ENCODE measurements around the gene ADAM12. TPM values are rescaled to one million over a fixed set of nuclear protein-coding genes. Genes with fewer than 3 reads are reported as not detected.

ADAM12 gene
- total and polyA plus RNA-seq, 10 of the 15 experiments (the other 5 are each of a cell fraction or from before 2014, with no cell fraction given): under 0.01 to 0.62 (median 0.04) TPM; not detected in 5

DNA sequence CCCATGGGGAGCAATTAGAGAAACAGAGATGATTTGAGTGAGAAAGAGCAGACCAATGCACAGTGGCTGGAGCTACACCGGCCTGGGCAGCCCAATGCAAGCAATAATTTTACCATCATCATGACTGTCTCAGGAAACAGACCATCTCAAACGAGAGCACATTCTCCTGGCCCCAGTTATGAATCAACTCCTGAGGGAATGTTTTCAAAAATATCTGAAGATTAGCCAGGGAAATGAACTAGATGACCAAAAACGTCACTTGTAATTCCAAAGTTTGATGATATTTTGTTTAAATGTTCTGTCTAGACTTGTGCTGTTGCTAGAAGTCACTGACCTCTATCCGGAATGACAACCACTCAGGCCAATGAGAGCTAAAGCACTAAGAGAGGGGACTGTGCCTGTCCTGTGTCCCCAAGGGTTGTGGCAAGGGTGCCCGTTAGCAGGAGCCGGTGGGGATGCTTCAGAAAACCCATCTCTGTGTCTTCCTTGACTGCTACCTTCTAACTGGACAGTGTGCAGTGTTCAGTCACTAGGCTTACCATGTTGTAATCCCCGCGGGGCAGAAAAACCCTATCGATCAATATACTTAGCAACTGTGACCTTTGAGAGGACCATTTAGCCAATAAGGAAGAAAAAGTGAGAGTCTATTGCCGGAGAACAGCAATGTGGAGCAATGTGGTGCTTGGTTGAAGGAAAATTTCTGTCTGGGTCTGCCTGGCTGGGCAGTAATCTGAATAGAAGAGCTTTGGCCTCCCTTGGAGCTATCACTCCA lies 202.4 kb downstream of the ADAM12 start:
- Histone ChIP-seq H3K9ac (ENCODE audit: control insufficient read depth, insufficient read depth, low read length) (no peak overlapping the region), H3K4me3 (no peak overlapping the region), H3K4me2 (ENCODE audit: control insufficient read depth, insufficient read depth) (no peak overlapping the region), H3K27me3 (replicated peaks in 1 of 2; ENCODE audit: control insufficient read depth in 2 of 2, insufficient read depth in 2 of 2, low read length in 1 of 2) (no peaks in the 10 kb centered on the region; a peak in 1 of 4 replicates), H4K20me1 (ENCODE audit: control insufficient read depth, insufficient read depth) (no peaks in the 10 kb centered on the region), H3K9me3 (replicated peaks; ENCODE audit: control insufficient read depth, insufficient read depth, low read length) (no peaks in the 10 kb centered on the region), H3K79me2 (ENCODE audit: control insufficient read depth, insufficient read depth, low read length) (no peaks in the 10 kb centered on the region), H3K27ac (ENCODE audit: control insufficient read depth, insufficient read depth) (no peak overlapping the region), H3K36me3 (ENCODE audit: control insufficient read depth in 2 of 2, insufficient read depth in 2 of 2, low read length in 1 of 2) (no peaks in the 10 kb centered on the region), H2AFZ (ENCODE audit: control insufficient read depth, low read depth, low read length) (no peak overlapping the region), H3K4me1 (ENCODE audit: control insufficient read depth, insufficient read depth, low read length) (no peaks in the 10 kb centered on the region)
- RAD21 ChIA-PET (ENCODE audit: unreplicated experiment): no interaction called here
- TF ChIP-seq SRF (IDR thresholded peaks at IDR 0.05; ENCODE audit: low read depth in 2 of 2, low read length in 2 of 2) (no peak), ZNF207 (IDR thresholded peaks at IDR 0.05; ENCODE audit: borderline replicate concordance) (no peak)
- intact Hi-C loops (cut with micrococcal nuclease; ENCODE audit: unreplicated experiment): no loop called here
- DNase-seq (ENCODE audit: low read depth, low spot score) (no peak), ATAC-seq (no peak), FAIRE-seq (no peak)
- in situ Hi-C loops (cut with MboI): no loop called here
- 24% methylated on average over 10 of the region's 10 CpGs for WGBS (ENCODE audit: insufficient coverage, insufficient replicate concordance, low lambda C conversion rate, missing lambda C conversion rate)
- SMC1A ChIA-PET (ENCODE audit: uncharacterized antibody, unreplicated experiment): no interaction called here
- POLR2A ChIA-PET: no interaction called here
- BruUV-seq (replicated peaks): no TSS peak
- CTCF ChIA-PET: no interaction called here

DNA sequence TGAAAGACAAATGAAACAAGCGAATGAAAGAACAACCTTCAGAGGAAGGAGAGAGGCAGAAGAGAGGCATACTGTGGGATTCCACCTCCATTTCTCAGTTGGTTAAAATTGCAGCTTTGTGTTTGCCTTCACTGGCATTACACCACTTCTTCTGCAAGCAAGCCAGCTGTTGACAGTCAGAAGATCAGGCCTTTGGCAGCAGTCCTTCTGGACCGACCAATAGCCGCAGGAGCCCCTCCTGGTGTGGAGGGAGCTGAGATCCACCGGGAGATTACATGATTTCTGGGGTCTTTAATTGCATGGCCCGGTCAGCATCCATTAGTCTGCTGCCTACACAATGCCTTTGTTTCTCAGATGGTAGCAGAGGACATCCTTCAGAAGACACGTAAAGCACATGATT lies 206.7 kb downstream of the ADAM12 start:
- Histone ChIP-seq H3K4me2 (ENCODE audit: control insufficient read depth, insufficient read depth) (no peak overlapping the region), H3K4me3 (no peak overlapping the region), H3K79me2 (ENCODE audit: control insufficient read depth, insufficient read depth, low read length) (no peaks in the 10 kb centered on the region), H3K9ac (ENCODE audit: control insufficient read depth, insufficient read depth, low read length) (no peak overlapping the region), H3K27ac (ENCODE audit: control insufficient read depth, insufficient read depth) (no peak overlapping the region), H3K4me1 (ENCODE audit: control insufficient read depth, insufficient read depth, low read length) (no peaks in the 10 kb centered on the region), H3K9me3 (replicated peaks; ENCODE audit: control insufficient read depth, insufficient read depth, low read length) (no peaks in the 10 kb centered on the region), H4K20me1 (ENCODE audit: control insufficient read depth, insufficient read depth) (no peaks in the 10 kb centered on the region), H2AFZ (ENCODE audit: control insufficient read depth, low read depth, low read length) (no peak overlapping the region), H3K36me3 (ENCODE audit: control insufficient read depth in 2 of 2, insufficient read depth in 2 of 2, low read length in 1 of 2) (no peaks in the 10 kb centered on the region), H3K27me3 (replicated peaks in 1 of 2; ENCODE audit: control insufficient read depth in 2 of 2, insufficient read depth in 2 of 2, low read length in 1 of 2) (no peaks in the 10 kb centered on the region)
- ChIA-PET RAD21 (ENCODE audit: unreplicated experiment) (no interaction called here), POLR2A (no interaction called here), CTCF (no interaction called here), SMC1A (ENCODE audit: uncharacterized antibody, unreplicated experiment) (no interaction called here)
- FAIRE-seq (no peak), DNase-seq (ENCODE audit: low read depth, low spot score) (no peak), ATAC-seq (no peak)
- BruUV-seq (replicated peaks): no TSS peak
- in situ Hi-C loops (cut with MboI): no loop called here
- intact Hi-C loops (cut with micrococcal nuclease; ENCODE audit: unreplicated experiment): no loop called here
- 13% methylated on average over 6 of the region's 6 CpGs for WGBS (ENCODE audit: insufficient coverage, insufficient replicate concordance, low lambda C conversion rate, missing lambda C conversion rate)
- no peak for TF ChIP-seq PRDM15 (CRISPR knock-in tag; IDR thresholded peaks at IDR 0.05)
- no peak for TF ChIP-seq ZNF207 (IDR thresholded peaks at IDR 0.05; ENCODE audit: borderline replicate concordance)
- no peak for TF ChIP-seq NFYA (IDR thresholded peaks at IDR 0.05; ENCODE audit: borderline replicate concordance, low read depth, low read length)
- TF ChIP-seq IRF3 (IDR thresholded peaks at IDR 0.05): no peak
- no peak for TF ChIP-seq FOXK2 (IDR thresholded peaks at IDR 0.05)
- no peak for TF ChIP-seq SP1 (IDR thresholded peaks at IDR 0.05; ENCODE audit: low read depth, low read length)
- TF ChIP-seq DPF2 (IDR thresholded peaks at IDR 0.05): no peak
- no peak for TF ChIP-seq MEF2B (IDR thresholded peaks at IDR 0.05; ENCODE audit: partially characterized antibody, poor library complexity, severe bottlenecking)
- TF ChIP-seq ZBED1 (IDR thresholded peaks at IDR 0.05; ENCODE audit: borderline replicate concordance): no peak
- TF ChIP-seq SMC3 (IDR thresholded peaks at IDR 0.05; ENCODE audit: borderline replicate concordance, low read length): no peak
- TF ChIP-seq EED (IDR thresholded peaks at IDR 0.05; ENCODE audit: low read depth): no peak

Measured in GM12878 (cell line).